ENCODE measurements around the gene GJB2.

GJB2 gene

DNA sequence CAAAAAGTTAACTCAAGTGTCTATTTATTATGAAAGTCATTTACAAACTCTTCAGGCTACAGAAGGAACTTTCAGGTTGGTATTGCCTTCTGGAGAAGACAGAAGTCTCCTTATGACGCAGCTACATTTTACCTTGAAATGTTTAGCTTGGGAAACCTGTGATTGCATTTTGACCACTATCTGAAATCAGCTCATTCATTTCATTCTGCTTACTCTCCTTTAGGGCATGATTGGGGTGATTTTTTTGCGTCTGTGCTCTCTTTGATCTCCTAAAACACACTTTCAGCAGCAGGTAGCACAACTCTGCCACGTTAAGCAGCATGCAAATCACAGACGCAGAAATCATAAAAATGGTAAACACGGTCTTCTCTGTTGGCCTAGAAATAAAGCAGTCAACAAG is 29.8 kb upstream of the GJB2 start:
- no peak for TF ChIP-seq Cebpa-rat (IDR thresholded peaks at IDR 0.05)
- Histone ChIP-seq H3K27me3 (no peaks in the 10 kb centered on the region), H3K36me3 (no peaks in the 10 kb centered on the region), H3K4me2 (no peak overlapping the region), H3K4me1 (peaks cover 0 to 21% (median 0%) of the 10 kb centered on the region in 10 experiments; a peak in 4 of 20 replicates), H4K20me1 (no peaks in the 10 kb centered on the region), H3K9ac (no peak overlapping the region), H3K9me3 (replicated peaks in 1 of 11) (peaks cover 0 to 16% (median 5%) of the 10 kb centered on the region in 11 experiments; a peak in 6 of 22 replicates), H3K27ac (no peak overlapping the region), H3K4me3 (no peak overlapping the region)

DNA sequence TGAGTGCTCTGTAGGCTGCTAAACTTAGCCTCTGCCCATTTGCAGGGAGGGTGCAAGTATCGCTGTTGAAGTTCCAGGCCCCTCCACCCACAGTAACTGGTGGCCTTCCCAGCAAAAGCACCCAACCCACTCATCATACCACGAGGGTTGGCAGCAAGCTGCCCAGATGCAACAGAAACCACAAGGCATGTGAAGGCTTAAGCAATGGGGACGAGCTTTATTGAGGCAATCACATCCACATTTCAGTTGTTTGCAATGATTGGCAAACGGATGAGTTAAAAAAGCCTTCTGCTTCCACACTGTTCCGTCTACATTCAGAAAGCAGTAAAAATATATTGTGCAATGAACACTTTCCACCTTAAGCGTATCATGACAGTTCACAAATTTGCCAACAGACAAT is 29.0 kb upstream of the GJB2 start:
- Histone ChIP-seq H3K9me3 (replicated peaks in 1 of 11) (peaks cover 0 to 16% (median 5%) of the 10 kb centered on the region in 11 experiments; a peak in 6 of 22 replicates), H3K27ac (peak overlapping the region in 1 of 11 experiments; percentile 28; a peak in 1 of 22 replicates), H3K9ac (no peak overlapping the region), H3K36me3 (no peaks in the 10 kb centered on the region), H4K20me1 (no peaks in the 10 kb centered on the region), H3K4me3 (no peak overlapping the region), H3K4me1 (peaks cover 0 to 21% (median 0%) of the 10 kb centered on the region in 10 experiments; a peak in 4 of 20 replicates), H3K4me2 (peak overlapping the region in 6 of 11 experiments; percentile 8 to 46 (median 20); a peak in 7 of 22 replicates), H3K27me3 (no peaks in the 10 kb centered on the region)
- TF ChIP-seq Cebpa-rat (IDR thresholded peaks at IDR 0.05) = peak in 8 of 11 experiments; percentile 6 to 56 (median 37); a peak in 12 of 22 replicates

DNA sequence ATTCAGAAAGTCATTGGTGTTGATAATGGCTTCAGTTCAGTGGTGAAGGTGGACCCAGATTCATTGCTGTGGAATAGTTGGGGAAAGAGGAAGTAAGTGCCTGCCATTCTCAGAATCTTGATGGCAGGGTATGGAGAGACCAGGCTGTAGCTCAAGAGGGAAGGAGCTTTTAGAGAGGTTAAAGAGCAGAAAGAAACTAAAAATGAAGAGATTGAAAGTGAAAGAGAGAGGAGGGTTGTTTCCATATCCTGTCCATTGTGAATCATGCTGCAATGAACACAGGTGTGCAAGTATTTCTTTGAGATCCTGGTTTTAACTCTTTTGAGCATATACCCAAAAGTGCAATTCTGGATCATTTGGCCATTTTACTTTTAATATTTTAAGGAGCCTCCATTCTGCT is 26.8 kb upstream of the GJB2 start:
- no peaks in the 10 kb centered on the region for H3K36me3 ChIP-seq
- H3K27me3 ChIP-seq = no peaks in the 10 kb centered on the region
- H3K27ac ChIP-seq = no peak overlapping the region
- peaks cover 0 to 16% (median 5%) of the 10 kb centered on the region in 11 experiments; a peak in 8 of 22 replicates for H3K9me3 ChIP-seq (replicated peaks in 1 of 11)
- no peak overlapping the region for H3K9ac ChIP-seq
- TF ChIP-seq Cebpa-rat (IDR thresholded peaks at IDR 0.05) = no peak
- no peaks in the 10 kb centered on the region for H4K20me1 ChIP-seq
- peaks cover 0 to 21% (median 0%) of the 10 kb centered on the region in 10 experiments; a peak in 4 of 20 replicates for H3K4me1 ChIP-seq
- no peak overlapping the region for H3K4me3 ChIP-seq
- H3K4me2 ChIP-seq = peak overlapping the region in 1 of 11 experiments; percentile 39; a peak in 1 of 22 replicates

DNA sequence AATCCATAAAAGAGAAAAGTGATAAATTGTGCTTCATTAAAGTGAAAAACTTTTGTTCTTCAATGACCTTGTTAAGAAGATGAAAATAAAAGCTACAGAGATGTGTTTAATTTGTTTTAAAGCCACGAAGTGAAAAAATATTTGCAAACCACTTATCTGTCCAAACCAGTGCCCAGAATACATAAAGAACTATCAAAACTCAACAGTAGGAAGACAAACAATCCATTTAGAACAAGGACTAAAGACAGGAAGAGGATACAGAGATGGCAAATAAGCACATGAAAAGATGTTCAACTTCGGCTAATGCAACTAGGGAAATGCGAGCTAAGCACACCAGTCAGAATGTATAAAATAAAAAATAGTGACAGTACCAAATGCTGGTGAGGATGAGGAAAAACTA is 24.4 kb upstream of the GJB2 start:
- no peaks in the 10 kb centered on the region for H4K20me1 ChIP-seq
- no peak overlapping the region for H3K4me2 ChIP-seq
- peaks cover 0 to 21% (median 0%) of the 10 kb centered on the region in 10 experiments; a peak in 4 of 20 replicates for H3K4me1 ChIP-seq
- no peak for TF ChIP-seq Cebpa-rat (IDR thresholded peaks at IDR 0.05)
- H3K27me3 ChIP-seq = no peaks in the 10 kb centered on the region
- no peak overlapping the region for H3K4me3 ChIP-seq
- no peak overlapping the region for H3K27ac ChIP-seq
- no peak overlapping the region for H3K9ac ChIP-seq
- no peaks in the 10 kb centered on the region for H3K36me3 ChIP-seq
- peaks cover 5 to 35% (median 19%) of the 10 kb centered on the region in 11 experiments; a peak in 17 of 22 replicates for H3K9me3 ChIP-seq (replicated peaks in 1 of 11)

DNA sequence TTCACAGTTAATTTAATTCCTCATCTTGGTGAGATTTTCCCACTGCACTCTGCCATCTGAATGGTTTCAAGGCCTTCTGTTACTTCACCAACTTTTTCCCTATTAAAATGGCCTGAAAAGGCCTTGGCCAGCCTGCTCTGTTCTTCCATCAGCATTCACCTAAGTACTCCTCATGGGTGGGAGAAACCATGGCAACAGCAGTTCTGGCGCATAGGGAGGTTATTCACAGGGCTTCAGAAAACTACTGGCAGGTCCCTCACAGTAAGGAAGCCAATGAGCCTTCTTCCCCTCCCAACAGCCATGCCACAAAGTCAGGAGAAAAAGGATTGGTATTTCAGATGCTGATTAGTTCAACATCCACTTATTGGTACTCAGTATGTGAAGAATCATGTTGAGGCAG is 17.2 kb upstream of the GJB2 start:
- Histone ChIP-seq H3K4me2 (no peak overlapping the region), H3K4me3 (no peak overlapping the region), H3K9me3 (replicated peaks in 1 of 11) (peaks cover 6 to 31% (median 20%) of the 10 kb centered on the region in 11 experiments; a peak in 18 of 22 replicates), H3K9ac (no peak overlapping the region), H3K27me3 (no peaks in the 10 kb centered on the region), H3K27ac (no peak overlapping the region), H3K36me3 (no peaks in the 10 kb centered on the region), H4K20me1 (no peaks in the 10 kb centered on the region), H3K4me1 (peaks cover 5 to 10% (median 8%) of the 10 kb centered on the region in 10 experiments; a peak in 16 of 20 replicates)
- TF ChIP-seq Cebpa-rat (IDR thresholded peaks at IDR 0.05) = no peak

DNA sequence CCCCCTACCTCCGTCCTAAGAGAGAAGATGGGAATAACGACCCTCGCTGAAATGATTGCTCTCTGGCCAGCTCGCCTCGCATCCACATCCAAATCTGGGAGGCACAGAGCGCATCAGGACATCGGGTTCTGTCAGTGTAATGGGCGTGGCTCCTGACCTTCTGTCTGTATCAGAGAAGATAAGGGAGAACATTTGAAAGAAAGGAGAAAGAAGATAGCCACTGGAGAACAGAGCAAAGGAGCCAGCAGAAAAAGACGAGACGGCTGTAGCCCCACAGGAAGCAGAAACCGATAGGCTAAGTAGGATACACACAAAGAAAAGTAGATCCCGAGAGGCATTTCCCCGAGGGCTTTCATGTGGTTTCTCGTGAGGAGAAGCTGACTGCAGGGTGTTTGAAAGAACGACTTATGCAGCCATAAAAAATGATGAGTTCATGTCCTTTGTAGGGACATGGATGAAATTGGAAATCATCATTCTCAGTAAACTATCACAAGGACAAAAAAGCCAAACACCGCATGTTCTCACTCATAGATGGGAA is 14.0 kb upstream of the GJB2 start:
- H3K4me2 ChIP-seq = peak overlapping the region in 9 of 11 experiments; percentile 5 to 65 (median 58); a peak in 15 of 22 replicates
- H3K36me3 ChIP-seq = no peaks in the 10 kb centered on the region
- no peak overlapping the region for H3K4me3 ChIP-seq
- peaks cover 3 to 10% (median 7%) of the 10 kb centered on the region in 11 experiments; a peak in 10 of 22 replicates for H3K9me3 ChIP-seq (replicated peaks in 1 of 11)
- H3K9ac ChIP-seq = no peak overlapping the region
- H3K27me3 ChIP-seq = no peaks in the 10 kb centered on the region
- H3K4me1 ChIP-seq = peaks cover 5 to 10% (median 8%) of the 10 kb centered on the region in 10 experiments; a peak in 16 of 20 replicates
- no peak overlapping the region for H3K27ac ChIP-seq
- TF ChIP-seq Cebpa-rat (IDR thresholded peaks at IDR 0.05) = no peak
- H4K20me1 ChIP-seq = no peaks in the 10 kb centered on the region

DNA sequence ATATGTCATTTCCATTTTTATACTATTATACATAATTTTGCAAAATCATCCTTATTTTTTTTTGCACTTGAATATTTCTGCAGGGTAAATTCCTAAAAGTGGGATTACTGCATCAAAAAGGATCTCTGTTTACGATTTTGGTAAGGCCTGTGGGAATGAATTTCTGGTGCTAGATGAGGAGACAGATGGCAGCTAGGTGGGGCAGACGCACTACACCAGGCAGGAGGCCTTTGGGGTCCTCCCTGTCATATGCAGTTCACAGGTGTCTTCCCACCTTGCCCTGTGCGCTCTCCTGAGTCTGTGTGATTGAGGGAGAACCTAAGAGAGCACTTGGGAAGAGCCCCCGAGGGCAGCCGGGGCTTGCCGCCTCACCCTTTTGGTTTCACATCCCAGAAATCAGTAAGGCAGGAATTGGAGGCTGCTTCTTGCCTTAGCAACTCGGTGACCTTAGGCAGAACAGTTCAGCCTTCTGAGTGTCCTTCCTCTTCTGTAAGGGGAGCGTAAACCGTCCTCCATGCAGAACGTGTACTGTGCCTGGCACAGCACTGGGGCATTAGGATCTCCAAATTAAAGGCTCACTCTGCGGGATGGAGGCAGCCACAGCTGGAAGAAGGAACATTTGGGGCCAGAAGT is 13.4 kb upstream of the GJB2 start:
- TF ChIP-seq Cebpa-rat (IDR thresholded peaks at IDR 0.05) = no peak
- no peaks in the 10 kb centered on the region for H3K27me3 ChIP-seq
- no peak overlapping the region for H3K9ac ChIP-seq
- peaks cover 5 to 10% (median 8%) of the 10 kb centered on the region in 10 experiments; a peak in 16 of 20 replicates for H3K4me1 ChIP-seq
- H4K20me1 ChIP-seq = no peaks in the 10 kb centered on the region
- no peaks in the 10 kb centered on the region for H3K36me3 ChIP-seq
- H3K4me3 ChIP-seq = no peak overlapping the region
- no peak overlapping the region for H3K27ac ChIP-seq
- peak overlapping the region in 9 of 11 experiments; percentile 5 to 65 (median 58); a peak in 15 of 22 replicates for H3K4me2 ChIP-seq
- peaks cover 3 to 11% (median 7%) of the 10 kb centered on the region in 11 experiments; a peak in 12 of 22 replicates for H3K9me3 ChIP-seq (replicated peaks in 1 of 11)

DNA sequence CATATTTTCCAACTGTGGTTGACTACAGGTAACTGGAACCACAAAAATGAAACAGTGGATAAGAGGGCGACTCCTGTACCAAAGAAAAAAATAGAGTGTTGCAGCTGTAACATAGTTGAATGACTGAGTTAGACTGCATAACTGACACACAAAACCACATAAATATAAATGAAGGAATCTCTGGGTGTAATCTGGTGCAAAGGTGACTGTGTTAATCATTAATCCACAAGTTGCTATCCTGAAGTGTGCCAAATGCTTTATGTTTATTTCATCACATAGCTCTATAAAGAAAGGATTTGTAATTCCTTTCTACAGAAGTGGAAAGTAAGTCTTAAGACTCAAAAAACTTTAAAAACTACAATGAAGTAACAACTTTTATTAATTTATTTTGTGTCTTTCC is 6.0 kb upstream of the GJB2 start:
- Histone ChIP-seq H3K27ac (no peak overlapping the region), H3K4me3 (no peak overlapping the region), H3K9me3 (replicated peaks in 1 of 11) (peaks cover 0 to 15% (median 4%) of the 10 kb centered on the region in 11 experiments; a peak in 8 of 22 replicates), H3K4me1 (peaks cover under 1 to 8% (median 2%) of the 10 kb centered on the region in 10 experiments; a peak in 14 of 20 replicates), H3K9ac (no peak overlapping the region), H4K20me1 (peaks cover 0 to 16% (median 7%) of the 10 kb centered on the region in 11 experiments; a peak in 12 of 22 replicates), H3K36me3 (no peaks in the 10 kb centered on the region), H3K4me2 (no peak overlapping the region), H3K27me3 (peaks cover 31 to 35% (median 35%) of the 10 kb centered on the region in 11 experiments)
- TF ChIP-seq Cebpa-rat (IDR thresholded peaks at IDR 0.05) = no peak

DNA sequence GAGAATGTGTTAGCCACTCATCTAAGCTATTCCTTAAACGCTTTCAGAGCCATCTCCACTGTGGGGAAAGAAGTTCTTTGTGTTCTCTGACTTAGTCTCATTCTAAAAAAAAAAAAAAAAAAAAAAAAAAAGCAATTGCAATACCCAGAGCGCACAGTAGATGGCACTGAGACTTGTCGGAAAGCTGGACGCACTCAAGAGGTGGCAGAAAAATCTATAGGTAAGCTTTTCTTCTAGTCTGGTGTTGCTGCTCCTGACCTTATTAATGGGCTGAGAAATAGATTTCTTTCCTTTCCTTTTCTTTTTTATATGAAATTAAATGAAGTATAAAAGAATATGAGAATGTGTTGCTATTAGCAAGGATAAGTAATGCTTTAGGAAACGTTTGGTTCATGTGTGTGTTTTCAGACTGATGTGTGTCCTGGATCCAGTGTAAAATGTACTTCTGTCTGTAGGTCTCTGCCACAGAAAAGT is 4.7 kb upstream of the GJB2 start:
- Histone ChIP-seq H3K4me3 (no peak overlapping the region), H3K27ac (no peak overlapping the region), H4K20me1 (peaks cover 0 to 30% (median 16%) of the 10 kb centered on the region in 11 experiments; a peak in 14 of 22 replicates), H3K9ac (no peak overlapping the region), H3K27me3 (peaks cover 45 to 49% (median 49%) of the 10 kb centered on the region in 11 experiments), H3K9me3 (replicated peaks in 1 of 11) (peaks cover 0 to 15% (median 4%) of the 10 kb centered on the region in 11 experiments; a peak in 8 of 22 replicates), H3K36me3 (no peaks in the 10 kb centered on the region), H3K4me1 (peaks cover 12 to 21% (median 13%) of the 10 kb centered on the region in 10 experiments; a peak in 18 of 20 replicates), H3K4me2 (no peak overlapping the region)
- no peak for TF ChIP-seq Cebpa-rat (IDR thresholded peaks at IDR 0.05)
